K562 (cell line): Measurements from ENCODE around the gene PGM5. TPM values are rescaled to one million over a fixed set of nuclear protein-coding genes. Genes with fewer than 3 reads are reported as not detected.

Experiments used
- ATAC-seq: fragments of 200-7000 bp; cut with Tn5 transposase; 3 replicates; pipeline ENCODE4 v1.9.1; 2020; ENCODE audit warnings: moderate library complexity
- BruUV-seq: library from RNA; stranded (reverse); fragments of 400-500 nt; replicated peaks from 2 replicates; lab custom pipeline; 2021; lab: Mats Ljungman, UMichigan
- CTCF ChIA-PET: fragments of 300-600 bp; formaldehyde crosslinking; extraction: SDS; loops from one replicate; lab custom pipeline; 2021; ENCODE audit warnings: low intra/inter-chr PET ratio; lab: Yijun Ruan, JAX
- POLR2A ChIA-PET: fragments of 300-600, 350-650 bp; sonication (Branson Sonifier 250); formaldehyde crosslinking; extraction: SDS; loops from one replicate; lab custom pipeline; 2021; ENCODE audit warnings: antibody characterized with exemption, inconsistent platforms; lab: Yijun Ruan, JAX
- DNase-seq, 4 experiments: peaks; one replicate each; pipeline versions ENCODE4 v3.0.0 to v3.0.0-alpha.2; 2011 to 2018; ENCODE audit warnings: low spot score in 3 of 4, mixed read lengths in 3 of 4; ENCODE audit errors: extremely low read depth in 1 of 4
- FAIRE-seq: peaks from 2 replicates; lab custom pipeline; 2011; peaks lifted over from hg19 to GRCh38; lab: Jason Lieb, UNC
- H2AFZ ChIP-seq: 2 replicates; pipeline ENCODE4 v1.6.0; 2011; ENCODE audit warnings: low read depth, low read length, control low read depth, inconsistent platforms
- H3K27ac ChIP-seq: fragments of 200-600 bp; 3 replicates; pipeline ENCODE4 v1.8.0; 2011; ENCODE audit warnings: low read depth, mild to moderate bottlenecking, control low read depth, inconsistent platforms, low read length, moderate library complexity, mixed read lengths; ENCODE audit errors: extremely low read depth
- H3K27me3 ChIP-seq, 2 experiments: fragments of 300-600 bp in 1 of 2; 2 replicates in 1 of 2; 3 replicates in 1 of 2; pipeline versions ENCODE4 v1.6.0 to v1.8.0; 2011; ENCODE audit warnings: inconsistent platforms in 2 of 2, low read length in 2 of 2, mild to moderate bottlenecking in 1 of 2, mixed read lengths in 1 of 2, moderate library complexity in 1 of 2; ENCODE audit not compliant: control insufficient read depth in 2 of 2, insufficient read depth in 2 of 2
- H3K36me3 ChIP-seq: fragments of 300-600 bp; 3 replicates; pipeline ENCODE4 v1.8.0; 2011; ENCODE audit warnings: mild to moderate bottlenecking, low read length, inconsistent platforms; ENCODE audit not compliant: control insufficient read depth, insufficient read depth
- H3K4me1 ChIP-seq, 2 experiments: fragments of 200-600 bp in 1 of 2; replicated peaks in 1 of 2; 2 replicates in 1 of 2; 3 replicates in 1 of 2; pipeline versions ENCODE4 v1.5.1 to v1.8.0; 2011; ENCODE audit warnings: inconsistent platforms in 2 of 2, low read length in 2 of 2, mild to moderate bottlenecking in 1 of 2, mixed read lengths in 1 of 2, moderate library complexity in 1 of 2; ENCODE audit not compliant: control insufficient read depth in 2 of 2, insufficient read depth in 2 of 2
- H3K4me2 ChIP-seq: 2 replicates; pipeline ENCODE4 v1.6.1; 2011; ENCODE audit warnings: low read length, control low read depth, inconsistent platforms, mixed read lengths; ENCODE audit not compliant: insufficient read depth
- H3K4me3 ChIP-seq: fragments of 200-600 bp; sonication (generic), shearing (Covaris generic); 2 replicates; pipeline ENCODE4 v1.5.1; 2016; ENCODE audit warnings: control low read depth, inconsistent platforms
- H3K79me2 ChIP-seq: fragments of 200-600 bp; 3 replicates; pipeline ENCODE4 v1.8.0; 2011; ENCODE audit warnings: low read length, inconsistent platforms; ENCODE audit not compliant: control insufficient read depth, insufficient read depth
- H3K9ac ChIP-seq, 2 experiments: 2 replicates each; pipeline versions ENCODE4 v1.6.0 to v1.6.1; 2011; ENCODE audit warnings: low read depth in 2 of 2, low read length in 2 of 2, control low read depth in 1 of 2, inconsistent platforms in 1 of 2, mild to moderate bottlenecking in 1 of 2, mixed read lengths in 1 of 2; ENCODE audit not compliant: insufficient read depth in 1 of 2
- H3K9me1 ChIP-seq: one replicate; pipeline ENCODE4 v1.6.0; 2011; ENCODE audit warnings: inconsistent platforms, mild to moderate bottlenecking, low read length, moderate library complexity; ENCODE audit not compliant: control insufficient read depth, insufficient read depth
- H3K9me3 ChIP-seq: replicated peaks from 2 replicates; pipeline ENCODE4 v1.5.1; 2011; ENCODE audit warnings: low read depth, low read length, inconsistent platforms; ENCODE audit not compliant: control insufficient read depth, insufficient read depth
- H4K20me1 ChIP-seq: replicated peaks from 2 replicates; pipeline ENCODE4 v1.6.1; 2011; ENCODE audit warnings: low read length, inconsistent platforms, mixed read lengths; ENCODE audit not compliant: control insufficient read depth, insufficient read depth
- ATF3 ChIP-seq, 2 experiments: fragments of 450-650 bp in 1 of 2; sonication (generic) in 1 of 2; formaldehyde crosslinking in 1 of 2; IDR thresholded peaks in 1 of 2; conservative IDR thresholded peaks in 1 of 2; 2 replicates each; pipeline versions ENCODE4 v1.6.1 to v1.8.1; 2016 to 2023; ENCODE audit warnings: mild to moderate bottlenecking in 2 of 2, moderate library complexity in 2 of 2, inconsistent platforms in 1 of 2, missing genetic modification reagents in 1 of 2
- BMI1 ChIP-seq: fragments of 150-350 bp; IDR thresholded peaks from 2 replicates; pipeline ENCODE4 v1.6.1; 2014; ENCODE audit warnings: low read length
- CHD4 ChIP-seq: fragments of 200-600 bp; sonication (generic); IDR thresholded peaks from 3 replicates; pipeline ENCODE4 v1.6.1; 2012; ENCODE audit warnings: low read depth, mild to moderate bottlenecking, mixed read lengths, low read length, inconsistent platforms; ENCODE audit not compliant: insufficient read depth, insufficient replicate concordance, poor library complexity, severe bottlenecking
- CTCF ChIP-seq, 3 experiments: IDR thresholded peaks in 2 of 3; conservative IDR thresholded peaks in 1 of 3; 2 replicates each; pipeline ENCODE4 v1.5.1; 2011 to 2012; ENCODE audit warnings: low read length in 3 of 3, mild to moderate bottlenecking in 3 of 3, control low read depth in 2 of 3, improper control_type of control experiment in 1 of 3, inconsistent platforms in 1 of 3, low read depth in 1 of 3, mixed read lengths in 1 of 3, moderate library complexity in 1 of 3; ENCODE audit not compliant: insufficient read depth in 2 of 3
- MCM3 ChIP-seq: fragments of 450-650 bp; IDR thresholded peaks from 2 replicates; pipeline ENCODE4 v1.6.1; 2016
- MCM7 ChIP-seq, 2 experiments: fragments of 450-650 bp; IDR thresholded peaks; 2 replicates each; pipeline ENCODE4 v1.6.1; 2016 to 2018
- RAD21 ChIP-seq, 2 experiments: fragments of 250-450 bp in 1 of 2; fragments of 450-650 bp in 1 of 2; sonication (Bioruptor Pico) in 1 of 2; formaldehyde crosslinking in 1 of 2; IDR thresholded peaks in 1 of 2; conservative IDR thresholded peaks in 1 of 2; 2 replicates each; pipeline versions ENCODE4 v1.4.0 to v1.8.0; 2020 to 2022; ENCODE audit warnings: mild to moderate bottlenecking in 2 of 2, moderate library complexity in 1 of 2
- RBM17 ChIP-seq: fragments of 200-400 bp; formaldehyde crosslinking; IDR thresholded peaks from 2 replicates; pipeline ENCODE4 v1.6.1; 2017; ENCODE audit warnings: low read depth, mild to moderate bottlenecking, low read length, borderline replicate concordance
- SAFB ChIP-seq: fragments of 200-400 bp; formaldehyde crosslinking; IDR thresholded peaks from 2 replicates; pipeline ENCODE4 v1.6.1; 2017; ENCODE audit warnings: low read depth, low read length, borderline replicate concordance
- SIN3B ChIP-seq: fragments of 450-650 bp; IDR thresholded peaks from 2 replicates; pipeline ENCODE4 v1.6.1; 2017; ENCODE audit warnings: low read depth, mild to moderate bottlenecking, moderate library complexity
- TBL1XR1 ChIP-seq, 2 experiments: IDR thresholded peaks; 2 replicates each; pipeline ENCODE4 v1.6.1; 2012; ENCODE audit warnings: improper control_type of control experiment in 2 of 2, low read length in 2 of 2, mild to moderate bottlenecking in 1 of 2
- U2AF2 ChIP-seq: fragments of 200-400 bp; formaldehyde crosslinking; optimal IDR thresholded peaks from 2 replicates; pipeline ENCODE3; 2017; ENCODE audit warnings: low read depth, mild to moderate bottlenecking, low read length
- ZNF282 ChIP-seq: sonication (generic); formaldehyde crosslinking; IDR thresholded peaks from 2 replicates; pipeline ENCODE4 v1.8.1; 2023; ENCODE audit warnings: missing genetic modification reagents
- WGBS: fragments of 100-300 bp; shearing (Covaris generic); methylation state at CpG from one replicate; pipeline ENCODE4 v1.1.6; 2016; ENCODE audit warnings: low coverage, mixed read lengths; ENCODE audit not compliant: insufficient coverage; ENCODE audit errors: missing lambda C conversion rate; 5-methylcytosine and 5-hydroxymethylcytosine counted together
- in situ Hi-C: fragments of 300-500 bp; cut with MboI; formaldehyde crosslinking; loops from 4 replicates; pipeline ENCODE4 v1.15.0; 2018; ENCODE audit warnings: inconsistent platforms, mixed read lengths
- intact Hi-C: fragments of 100-400 bp; cut with micrococcal nuclease; formaldehyde crosslinking; loops from 2 replicates; pipeline ENCODE4 v1.14.2; 2022
- polyA plus RNA-seq, 8 experiments: library from polyadenylated mRNA; depleted of rRNA in 4 of 8; stranded (reverse) in 5 of 8; unstranded in 3 of 8; fragments of >200 nt; fragmentation: Nextera tagmentation in 2 of 8; fragmentation: Illumina TruSeq in 1 of 8; extraction: Ambion mirVana in 2 of 8; extraction: Trizol in 1 of 8; gene quantifications; 2 replicates each; pipeline versions ENCODE4 v1.2.1 to v1.2.3, GENCODE V29; 2011 to 2014; ENCODE audit warnings: inconsistent platforms in 1 of 8, missing spikeins in 1 of 8
- total RNA-seq, 7 experiments: library from RNA; depleted of rRNA in 6 of 7; stranded (reverse); fragments of >200 nt in 6 of 7; fragmentation: Illumina TruSeq in 2 of 7; extraction: Trizol in 2 of 7; gene quantifications; 2 replicates each; pipeline versions ENCODE4 v1.2.1 to v1.2.3, GENCODE V29; 2011 to 2021; ENCODE audit warnings: low replicate concordance in 1 of 7
- TF ChIP-seq, protein P1 (sequence below): IDR thresholded peaks from 2 replicates; pipeline ENCODE4 v1.6.1; 2012; ENCODE audit warnings: low read depth, low read length, improper control_type of control experiment, borderline replicate concordance

The PGM5 gene
- total and polyA plus RNA-seq, 9 of the 15 experiments (the other 6 are each of a cell fraction or from before 2014, with no cell fraction given): 0.03 to 0.24 (median 0.15) TPM; not detected in 1

DNA sequence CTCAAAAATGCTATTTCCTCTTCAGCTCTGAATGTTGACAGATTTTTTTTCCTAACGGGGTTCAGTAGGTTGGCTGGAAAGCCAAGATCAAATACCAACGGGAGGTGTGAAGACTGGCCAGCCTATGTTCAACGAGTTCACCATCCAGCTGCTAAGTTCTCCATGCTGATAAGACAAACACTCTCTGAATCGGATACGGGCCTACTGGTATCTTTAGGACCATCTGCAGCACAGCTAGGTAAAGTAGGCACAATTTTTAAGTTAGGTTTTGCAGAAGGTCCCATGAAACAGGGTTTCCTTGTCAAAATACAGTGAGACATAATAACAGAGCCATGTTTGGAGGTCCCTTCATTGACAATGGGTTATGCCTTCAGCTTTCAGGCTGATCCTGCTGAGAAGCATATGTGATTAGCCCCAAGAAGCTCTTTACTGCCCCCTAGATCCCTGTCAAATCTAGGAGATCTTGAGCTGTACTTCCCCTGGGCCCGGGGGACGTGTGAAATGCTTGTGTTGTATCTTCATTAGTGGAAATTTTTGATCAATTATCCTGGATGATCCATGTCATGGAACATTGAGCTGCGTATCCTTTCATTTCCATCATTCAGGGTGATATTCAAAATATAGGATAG, 60.6 kb downstream of the PGM5 start (continued):
- TF ChIP-seq CTCF (IDR thresholded peaks at IDR 0.05 in 2 of 3, conservative IDR thresholded peaks at IDR 0.05 in 1 of 3; ENCODE audit: insufficient read depth in 2 of 3, low read depth in 1 of 3, low read length in 3 of 3): peak in 2 of 3 experiments; percentile 36 to 38; a peak in 3 of 6 replicates
- TF ChIP-seq RAD21 (CRISPR knock-in tag; conservative IDR thresholded peaks at IDR 0.05 in 1 of 2, IDR thresholded peaks at IDR 0.05 in 1 of 2): peak in 1 of 2 experiments; percentile 23; a peak in 1 of 4 replicates
- TF ChIP-seq MCM3: no peak
- TF ChIP-seq TBL1XR1 (IDR thresholded peaks at IDR 0.05; ENCODE audit: low read length in 2 of 2): no peak
- TF ChIP-seq, protein P1, sequence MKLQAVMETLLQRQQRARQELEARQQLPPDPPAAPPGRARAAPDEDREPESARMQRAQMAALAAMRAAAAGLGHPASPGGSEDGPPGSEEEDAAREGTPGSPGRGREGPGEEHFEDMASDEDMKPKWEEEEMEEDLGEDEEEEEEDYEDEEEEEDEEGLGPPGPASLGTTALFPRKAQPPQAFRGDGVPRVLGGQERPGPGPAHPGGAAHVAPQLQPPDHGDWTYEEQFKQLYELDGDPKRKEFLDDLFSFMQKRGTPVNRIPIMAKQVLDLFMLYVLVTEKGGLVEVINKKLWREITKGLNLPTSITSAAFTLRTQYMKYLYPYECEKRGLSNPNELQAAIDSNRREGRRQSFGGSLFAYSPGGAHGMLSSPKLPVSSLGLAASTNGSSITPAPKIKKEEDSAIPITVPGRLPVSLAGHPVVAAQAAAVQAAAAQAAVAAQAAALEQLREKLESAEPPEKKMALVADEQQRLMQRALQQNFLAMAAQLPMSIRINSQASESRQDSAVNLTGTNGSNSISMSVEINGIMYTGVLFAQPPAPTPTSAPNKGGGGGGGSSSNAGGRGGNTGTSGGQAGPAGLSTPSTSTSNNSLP: no peak

GRCh38 chr9:68417762-68418161, 61.4 kb downstream of the PGM5 start:
- Histone ChIP-seq H3K27ac (no peak overlapping the region), H3K4me3 (no peak overlapping the region), H3K4me2 (no peak overlapping the region), H3K27me3 (peaks cover 0 to 5% of the 10 kb centered on the region in 2 experiments; a peak in 2 of 5 replicates), H3K9me3 (no peaks in the 10 kb centered on the region), H4K20me1 (no peaks in the 10 kb centered on the region), H3K79me2 (no peaks in the 10 kb centered on the region), H3K36me3 (no peaks in the 10 kb centered on the region), H3K4me1 (no peaks in the 10 kb centered on the region), H3K9me1 (no peaks in the 10 kb centered on the region), H2AFZ (no peak overlapping the region), H3K9ac (no peak overlapping the region)
- ATAC-seq: no peak
- in situ Hi-C loops (no loop called here), intact Hi-C loops (loop anchor here (10.0 kb wide), 1 partner anchor 47 kb away; no protein-coding TSS in a partner anchor)
- ChIA-PET POLR2A (no interaction called here), CTCF (no interaction called here)
- no peak for DNase-seq
- BruUV-seq: no TSS peak
- WGBS: 20% methylated on average over 3 of the region's 3 CpGs
- FAIRE-seq: no peak
- no peak for TF ChIP-seq ATF3 (IDR thresholded peaks at IDR 0.05)
- no peak for TF ChIP-seq ATF3 (CRISPR knock-in tag; conservative IDR thresholded peaks at IDR 0.05)
- no peak for TF ChIP-seq SIN3B
- no peak for TF ChIP-seq RBM17
- TF ChIP-seq CHD4: no peak
- TF ChIP-seq U2AF2: no peak
- TF ChIP-seq SAFB: no peak
- TF ChIP-seq MCM7 (IDR thresholded peaks at IDR 0.05): no peak
- TF ChIP-seq ZNF282 (CRISPR knock-in tag): no peak
- no peak for TF ChIP-seq BMI1
